Vagina (tissue), 2 donors: Measurements from ENCODE around the gene UNC5CL.

Experiments used
- CTCF ChIP-seq, 3 experiments: fragments of 450-650 bp in 2 of 3; fragments of 200-600 bp in 1 of 3; sonication (generic) in 1 of 3; IDR thresholded peaks; one replicate each; pipeline ENCODE4 v1.5.1; 2017 to 2019; ENCODE audit warnings: antibody characterized with exemption in 3 of 3, mild to moderate bottlenecking in 2 of 3, moderate library complexity in 2 of 3
- POLR2A ChIP-seq, 2 donors: fragments of 450-650 bp; IDR thresholded peaks; one replicate each; pipeline ENCODE4 v1.6.1; 2017; ENCODE audit warnings: antibody characterized with exemption in 2 of 2, mild to moderate bottlenecking in 2 of 2, moderate library complexity in 2 of 2
- POLR2AphosphoS5 ChIP-seq, 2 donors: sonication (generic); formaldehyde crosslinking; IDR thresholded peaks; one replicate each; pipeline ENCODE4 v1.9.0; 2017; ENCODE audit warnings: antibody characterized with exemption in 2 of 2, mild to moderate bottlenecking in 2 of 2, low read depth in 1 of 2; ENCODE audit not compliant: insufficient read depth in 1 of 2

- TF ChIP-seq CTCF (IDR thresholded peaks at IDR 0.05) (no peak), POLR2AphosphoS5 (IDR thresholded peaks at IDR 0.05; ENCODE audit: insufficient read depth in 1 of 2, low read depth in 1 of 2) (no peak), POLR2A (IDR thresholded peaks at IDR 0.05) (no peak)
Measured at GRCh38 chr6:41017663-41018062, 21.4 kb downstream of the UNC5CL start.
